ENCODE data around the gene FSCN2. TPM values are rescaled to one million over a fixed set of nuclear protein-coding genes. Genes with fewer than 3 reads are reported as not detected.

FSCN2 gene
- total RNA-seq, 2 donors from 2014 or later = 0.43 to 0.93 TPM

GRCh38 chr17:81544281-81544974 is 16.3 kb downstream of the FSCN2 start:
- peaks cover 80% of the 10 kb centered on the region for H3K36me3 Mint-ChIP-seq (ENCODE audit: low read depth)
- no peak overlapping the region for H3K27ac Mint-ChIP-seq
- no peaks in the 10 kb centered on the region for H3K9me3 Mint-ChIP-seq
- ATAC-seq (replicated peaks) = no peak
- H3K27me3 Mint-ChIP-seq = no peaks in the 10 kb centered on the region
- peaks cover 2% of the 10 kb centered on the region for H3K4me1 Mint-ChIP-seq
- no peak overlapping the region for H3K4me3 Mint-ChIP-seq

- no peak for ATAC-seq (replicated peaks)
- H3K9me3 Mint-ChIP-seq = no peaks in the 10 kb centered on the region
- no peaks in the 10 kb centered on the region for H3K27me3 Mint-ChIP-seq
- H3K36me3 Mint-ChIP-seq (ENCODE audit: low read depth) = peaks cover 89% of the 10 kb centered on the region
- no peak overlapping the region for H3K27ac Mint-ChIP-seq
- peaks cover 11% of the 10 kb centered on the region for H3K4me1 Mint-ChIP-seq
- H3K4me3 Mint-ChIP-seq = no peak overlapping the region
These were observed 17.2 kb downstream of the FSCN2 start for GRCh38 chr17:81545160-81545949.

GRCh38 chr17:81546906-81547613 is 18.9 kb downstream of the FSCN2 start:
- H3K27me3 Mint-ChIP-seq = no peaks in the 10 kb centered on the region
- no peaks in the 10 kb centered on the region for H3K9me3 Mint-ChIP-seq
- H3K27ac Mint-ChIP-seq = no peak overlapping the region
- H3K4me1 Mint-ChIP-seq = peaks cover 15% of the 10 kb centered on the region
- H3K36me3 Mint-ChIP-seq (ENCODE audit: low read depth) = peaks cover 86% of the 10 kb centered on the region
- ATAC-seq (replicated peaks) = no peak
- H3K4me3 Mint-ChIP-seq = no peak overlapping the region

- H3K27ac Mint-ChIP-seq = no peak overlapping the region
- ATAC-seq (replicated peaks) = no peak
- no peaks in the 10 kb centered on the region for H3K9me3 Mint-ChIP-seq
- H3K4me1 Mint-ChIP-seq = peaks cover 15% of the 10 kb centered on the region
- peaks cover 80% of the 10 kb centered on the region for H3K36me3 Mint-ChIP-seq (ENCODE audit: low read depth)
- no peaks in the 10 kb centered on the region for H3K27me3 Mint-ChIP-seq
- H3K4me3 Mint-ChIP-seq = no peak overlapping the region
These were observed 19.4 kb downstream of the FSCN2 start for GRCh38 chr17:81547614-81547982.

- peaks cover 15% of the 10 kb centered on the region for H3K4me1 Mint-ChIP-seq
- no peaks in the 10 kb centered on the region for H3K27me3 Mint-ChIP-seq
- no peaks in the 10 kb centered on the region for H3K9me3 Mint-ChIP-seq
- no peak overlapping the region for H3K27ac Mint-ChIP-seq
- peak overlapping the region; percentile 85 for H3K4me3 Mint-ChIP-seq
- ATAC-seq (replicated peaks) = no peak
- H3K36me3 Mint-ChIP-seq (ENCODE audit: low read depth) = peaks cover 68% of the 10 kb centered on the region
These were observed 20.9 kb downstream of the FSCN2 start for GRCh38 chr17:81549031-81549557.

- Mint-ChIP-seq H3K36me3 (ENCODE audit: low read depth) (peaks cover 61% of the 10 kb centered on the region), H3K9me3 (no peaks in the 10 kb centered on the region), H3K4me1 (peaks cover 15% of the 10 kb centered on the region), H3K27me3 (no peaks in the 10 kb centered on the region), H3K4me3 (peak overlapping the region; percentile 85), H3K27ac (no peak overlapping the region)
- ATAC-seq (replicated peaks) = no peak
These were observed 21.6 kb downstream of the FSCN2 start for GRCh38 chr17:81549826-81550225.

GRCh38 chr17:81550285-81550684 is 22.1 kb downstream of the FSCN2 start:
- Mint-ChIP-seq H3K9me3 (no peaks in the 10 kb centered on the region), H3K36me3 (ENCODE audit: low read depth) (peaks cover 56% of the 10 kb centered on the region), H3K4me1 (peaks cover 15% of the 10 kb centered on the region), H3K4me3 (peak overlapping the region; percentile 85), H3K27me3 (no peaks in the 10 kb centered on the region), H3K27ac (no peak overlapping the region)
- ATAC-seq (replicated peaks) = no peak

GRCh38 chr17:81550830-81551457 is 22.8 kb downstream of the FSCN2 start:
- H3K36me3 Mint-ChIP-seq (ENCODE audit: low read depth) = peaks cover 53% of the 10 kb centered on the region
- H3K9me3 Mint-ChIP-seq = no peaks in the 10 kb centered on the region
- no peaks in the 10 kb centered on the region for H3K27me3 Mint-ChIP-seq
- ATAC-seq (replicated peaks) = no peak
- peak overlapping the region; percentile 85 for H3K4me3 Mint-ChIP-seq
- H3K27ac Mint-ChIP-seq = peak overlapping the region; percentile 82
- H3K4me1 Mint-ChIP-seq = peaks cover 15% of the 10 kb centered on the region

- Mint-ChIP-seq H3K36me3 (ENCODE audit: low read depth) (peaks cover 46% of the 10 kb centered on the region), H3K4me1 (peaks cover 15% of the 10 kb centered on the region), H3K9me3 (no peaks in the 10 kb centered on the region), H3K27me3 (no peaks in the 10 kb centered on the region), H3K27ac (peak overlapping the region; percentile 82), H3K4me3 (peak overlapping the region; percentile 85)
- ATAC-seq (replicated peaks) = peak; percentile 5
These were observed 23.5 kb downstream of the FSCN2 start for GRCh38 chr17:81551458-81552243.

GRCh38 chr17:81552244-81553017 is 24.3 kb downstream of the FSCN2 start, which contains the start of gene FAAP100:
Gene FAAP100, minus strand, starts transcription at chr17:81552353. Its CDS starts 23 bp downstream, at chr17:81552330.
- Mint-ChIP-seq H3K36me3 (ENCODE audit: low read depth) (peaks cover 45% of the 10 kb centered on the region), H3K27me3 (no peaks in the 10 kb centered on the region), H3K27ac (peak within 1 kb of the TSS; percentile 88), H3K4me3 (peak within 1 kb of the TSS; percentile 88), H3K9me3 (no peaks in the 10 kb centered on the region), H3K4me1 (peaks cover 15% of the 10 kb centered on the region)
- ATAC-seq (replicated peaks) = peak; percentile 63

- ATAC-seq (replicated peaks) = peak; percentile 77
- peaks cover 45% of the 10 kb centered on the region for H3K36me3 Mint-ChIP-seq (ENCODE audit: low read depth)
- no peaks in the 10 kb centered on the region for H3K9me3 Mint-ChIP-seq
- peaks cover 15% of the 10 kb centered on the region for H3K4me1 Mint-ChIP-seq
- no peaks in the 10 kb centered on the region for H3K27me3 Mint-ChIP-seq
- peak overlapping the region; percentile 88 for H3K4me3 Mint-ChIP-seq
- H3K27ac Mint-ChIP-seq = peak overlapping the region; percentile 88
These were observed 24.9 kb downstream of the FSCN2 start for GRCh38 chr17:81553018-81553615.

- peak; percentile 38 for ATAC-seq (replicated peaks)
- peak overlapping the region; percentile 88 for H3K4me3 Mint-ChIP-seq
- H3K27me3 Mint-ChIP-seq = no peaks in the 10 kb centered on the region
These were observed 25.5 kb downstream of the FSCN2 start for GRCh38 chr17:81553616-81554181.

More at GRCh38 chr17:81553616-81554181, 25.5 kb downstream of the FSCN2 start:
- Mint-ChIP-seq H3K27ac (peak overlapping the region; percentile 88), H3K36me3 (ENCODE audit: low read depth) (peaks cover 45% of the 10 kb centered on the region), H3K9me3 (no peaks in the 10 kb centered on the region), H3K4me1 (peaks cover 15% of the 10 kb centered on the region)

Data from activated T-helper 17 cell treated with anti-CD3 and anti-CD28 coated beads, Interleukin-2, amount 50 U/mL, for 72 hours (primary cell).